ENCODE data around the gene UFSP1.
"Not testable (repeated sequence)": the region's sequence is repeated elsewhere in the genome, so short reads cannot be mapped to it uniquely, and the experiment has no call there.

Gene UFSP1

DNA sequence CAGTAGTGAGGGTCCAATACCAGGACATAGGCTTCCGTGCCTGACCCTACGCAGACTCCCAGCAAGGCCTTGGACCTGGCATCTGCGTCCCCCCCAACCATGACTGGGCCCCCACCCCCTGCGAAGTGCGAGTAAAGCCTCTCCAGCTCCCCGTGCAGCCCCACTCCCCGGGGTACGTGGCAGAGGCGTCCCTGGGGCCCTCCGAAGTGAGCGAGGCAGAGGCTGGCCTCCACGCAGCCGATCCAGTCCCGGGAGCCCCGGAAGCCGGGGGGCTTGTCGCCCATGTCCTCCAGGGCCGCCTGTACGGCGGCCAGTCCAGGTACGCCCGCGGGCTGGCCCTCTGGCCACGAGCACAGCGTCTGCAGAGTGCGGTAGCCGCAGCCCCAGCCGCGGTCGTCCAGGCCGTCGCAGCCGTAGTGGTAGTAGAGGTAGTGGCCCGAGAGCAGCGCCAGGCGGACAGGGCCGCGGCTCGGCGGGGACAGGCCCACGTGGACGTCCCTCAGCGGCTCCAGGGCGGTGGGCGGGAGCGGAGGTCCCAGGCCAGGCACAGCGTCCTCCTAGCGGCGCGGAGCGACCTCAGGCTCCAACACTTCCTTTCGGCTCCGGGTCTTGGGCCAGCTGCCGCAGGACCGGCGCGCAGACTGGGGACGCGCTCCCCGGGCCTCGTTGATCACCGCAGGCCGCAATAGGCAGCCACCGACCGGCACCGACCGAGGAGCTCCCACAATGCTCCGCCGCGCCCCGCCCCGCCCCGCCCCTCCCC, at the start of gene UFSP1:
Gene UFSP1 (minus strand): TSS at position 728 of the 763 bp plus-strand sequence. CDS start 444 bp downstream, at position 284.
- DNase-seq (ENCODE audit: low read depth) = no peak

DNA sequence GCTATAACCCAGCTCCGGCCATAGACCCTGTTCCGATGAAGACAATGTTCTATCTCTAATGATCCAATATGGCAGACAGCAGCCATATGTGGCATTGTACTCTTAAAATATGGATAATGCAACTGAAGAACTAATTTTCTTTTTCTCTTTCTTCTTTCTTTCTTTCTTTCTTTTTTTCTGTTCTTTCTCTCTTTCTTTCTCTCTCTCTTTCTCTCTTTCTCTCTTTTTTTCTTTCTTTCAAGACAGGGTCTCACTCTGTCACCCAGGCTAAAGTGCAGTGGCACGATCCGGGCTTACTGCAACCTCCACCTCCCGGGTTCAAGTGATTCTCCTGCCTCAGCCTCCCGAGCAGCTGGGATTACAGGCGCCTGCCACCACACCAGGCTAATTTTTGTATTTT, 46.7 kb upstream of the UFSP1 start:
- not testable (repeated sequence) for DNase-seq (ENCODE audit: low read depth)

DNA sequence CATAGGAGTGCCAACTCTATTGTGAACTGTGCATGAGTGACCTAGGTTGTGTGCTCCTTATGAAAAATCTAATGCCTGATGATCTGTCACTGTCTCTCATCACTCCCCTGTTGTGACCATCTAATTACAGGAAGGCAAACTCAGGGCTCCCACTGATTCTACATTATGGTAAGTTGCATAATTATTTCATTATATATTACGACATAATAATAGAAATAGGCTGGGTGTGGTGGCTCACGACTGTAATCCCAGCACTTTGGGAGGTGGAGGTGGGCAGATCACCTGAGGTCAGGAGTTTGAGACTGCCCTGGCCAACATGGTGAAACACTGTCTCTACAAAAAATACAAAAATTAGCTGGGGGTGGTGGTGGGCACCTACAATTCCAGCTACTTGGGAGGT, 45.9 kb upstream of the UFSP1 start:
- not testable (repeated sequence) for DNase-seq (ENCODE audit: low read depth)

DNA sequence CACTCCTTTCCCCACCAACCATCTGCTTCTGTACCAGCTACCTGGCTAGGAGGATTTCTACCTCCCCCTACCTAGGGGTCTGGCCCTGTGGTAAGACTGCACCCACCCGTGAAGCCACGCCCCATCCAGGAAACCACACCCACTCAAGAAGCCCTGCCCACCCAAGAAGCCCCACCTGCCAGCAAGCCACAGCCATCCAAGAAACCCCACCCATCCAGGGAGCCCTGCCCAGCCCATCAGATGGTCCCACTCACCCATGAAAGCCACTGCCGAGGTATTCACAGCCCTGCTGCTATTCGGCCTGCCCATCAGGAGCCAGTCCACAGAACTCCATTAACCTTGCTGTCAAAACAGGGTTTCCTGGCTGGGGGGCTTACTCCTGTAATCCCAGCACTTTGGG, 44.2 kb upstream of the UFSP1 start:
- no peak for DNase-seq (ENCODE audit: low read depth)

DNA sequence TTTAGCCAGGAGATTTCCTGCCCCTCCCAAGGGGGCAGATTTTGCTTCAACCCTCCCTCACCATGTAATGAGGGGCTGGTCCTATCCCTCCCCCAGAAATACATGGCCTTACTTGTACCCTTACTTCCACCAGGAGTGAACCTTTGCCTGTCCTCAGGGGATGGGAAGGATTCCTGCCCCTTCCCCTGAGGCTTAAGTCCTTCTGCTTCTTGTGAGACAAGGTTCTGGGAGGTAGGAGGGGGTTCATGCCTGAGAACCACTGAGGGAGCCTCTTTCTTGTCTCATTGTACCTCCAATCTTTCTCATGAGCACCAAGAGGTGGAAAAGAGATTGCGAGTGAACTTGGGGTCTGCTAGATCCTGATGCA, 40.3 kb upstream of the UFSP1 start:
- DNase-seq (ENCODE audit: low read depth) = no peak

DNA sequence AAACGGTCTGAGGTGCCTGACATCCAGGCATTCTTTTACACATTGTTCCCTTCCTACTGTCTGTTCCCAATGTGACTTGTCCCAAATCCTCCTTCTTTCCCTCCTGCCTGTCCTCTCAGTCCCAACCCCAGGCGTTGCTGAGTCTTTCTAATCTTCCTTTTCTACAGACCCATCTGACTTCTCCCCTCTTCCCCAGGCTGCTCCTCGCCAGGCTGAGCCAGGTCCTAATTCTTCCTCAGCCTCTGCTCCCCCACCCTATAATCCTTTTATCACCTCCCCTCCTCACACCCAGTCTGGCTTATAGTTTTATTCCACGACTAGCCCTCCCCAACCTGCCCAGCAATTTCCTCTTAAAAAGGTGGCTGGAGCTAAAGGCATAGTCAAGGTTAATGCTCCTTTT, 34.1 kb upstream of the UFSP1 start:
- not testable (repeated sequence) for DNase-seq (ENCODE audit: low read depth)

DNA sequence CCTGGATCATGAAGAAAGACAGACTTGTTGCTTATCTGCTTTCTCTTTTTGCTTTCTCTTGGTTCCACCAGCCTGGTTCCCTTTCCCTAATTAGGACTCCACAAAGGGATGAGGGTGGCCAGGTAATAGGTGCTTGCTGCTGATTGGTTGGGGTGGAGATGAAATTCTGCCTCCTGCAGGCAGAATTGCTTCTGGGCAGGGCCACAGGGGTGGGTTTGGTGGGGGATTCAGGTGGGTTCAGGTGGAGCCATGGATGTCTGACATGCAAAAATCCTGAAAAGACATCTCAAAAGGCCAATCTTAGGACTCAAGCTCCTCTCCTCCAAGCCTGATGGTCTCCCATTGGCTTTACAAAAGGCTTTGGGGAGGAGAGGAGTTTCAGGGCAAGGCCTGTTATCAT, 31.5 kb upstream of the UFSP1 start:
- no peak for DNase-seq (ENCODE audit: low read depth)

DNA sequence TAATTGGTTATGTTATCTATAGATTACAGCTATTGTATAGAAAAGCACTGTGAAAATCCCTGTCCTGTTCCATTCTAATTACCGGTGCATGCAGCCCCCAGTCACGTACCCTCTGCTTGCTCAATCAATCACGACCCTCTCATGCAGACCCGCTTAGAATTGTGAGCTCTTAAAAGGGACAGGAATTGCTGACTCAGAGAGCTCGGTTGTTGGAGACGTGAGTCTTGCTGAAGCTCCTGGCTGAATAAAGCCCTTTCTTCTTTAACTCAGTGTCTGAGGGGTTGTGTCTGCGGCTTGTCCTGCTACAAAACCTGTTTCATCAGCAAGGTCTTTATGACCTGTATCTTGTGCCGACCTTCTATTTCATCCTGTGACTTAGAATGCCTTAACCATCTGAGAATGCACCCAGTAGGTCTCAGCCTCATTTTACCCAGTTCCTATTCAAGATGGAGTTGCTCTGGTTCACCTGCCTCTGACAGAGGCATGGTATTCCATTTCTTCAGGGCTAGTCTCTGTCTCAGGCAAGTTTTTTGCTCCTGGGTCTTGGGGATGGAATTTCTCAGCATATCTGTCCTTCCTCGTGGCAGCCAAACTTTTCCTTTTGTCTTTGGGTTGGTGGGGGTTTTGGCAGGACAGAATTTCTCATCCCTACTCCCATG, 30.4 kb upstream of the UFSP1 start:
- not testable (repeated sequence) for DNase-seq (ENCODE audit: low read depth)

DNA sequence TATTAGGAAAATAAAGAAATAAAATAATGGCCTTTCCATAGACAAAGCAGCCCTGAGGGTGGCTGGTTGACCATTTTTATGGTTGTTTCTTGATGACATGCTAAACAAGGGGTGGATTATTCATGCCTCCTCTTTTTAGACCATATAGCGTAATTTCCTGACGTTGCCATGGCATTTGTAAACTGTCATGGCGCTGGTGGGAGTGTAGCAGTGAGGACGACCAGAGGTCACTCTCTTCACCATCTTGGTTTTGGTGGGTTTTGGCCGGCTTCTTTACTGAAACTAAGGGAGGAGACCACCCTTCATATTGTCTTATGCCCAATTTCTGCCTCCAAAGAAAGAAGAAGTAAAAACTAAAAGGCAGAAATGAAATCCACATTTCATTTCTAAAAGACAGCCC, 29.8 kb upstream of the UFSP1 start:
- DNase-seq (ENCODE audit: low read depth) = not testable (repeated sequence)

DNA sequence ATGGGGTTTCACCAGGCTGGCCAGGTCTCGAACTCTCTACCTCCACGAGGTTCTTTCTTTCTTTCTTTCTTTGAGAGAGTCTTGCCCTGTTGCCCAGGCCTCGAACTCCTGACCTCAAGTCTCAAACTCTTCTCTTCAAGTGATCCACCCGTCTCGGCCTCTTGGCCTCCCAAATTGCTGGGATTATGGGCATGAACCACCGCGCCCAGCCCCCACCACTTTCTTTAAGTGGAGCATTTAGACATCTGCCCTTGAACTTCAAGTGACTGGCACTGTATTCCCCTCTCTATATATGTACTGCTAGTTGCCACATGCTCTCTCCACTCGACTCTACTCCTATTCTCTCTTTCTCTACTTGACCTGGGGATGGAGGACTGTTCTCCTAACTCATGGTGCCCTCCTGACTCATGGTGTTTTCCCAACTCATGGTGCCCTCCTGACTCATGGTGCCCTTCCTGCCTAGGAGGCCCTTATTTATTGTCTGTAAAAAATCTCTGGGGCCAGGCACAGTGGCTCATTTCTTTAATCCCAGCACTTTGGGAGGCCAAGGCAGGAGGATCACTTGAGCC, 25.4 kb upstream of the UFSP1 start:
- DNase-seq (ENCODE audit: low read depth) = no peak

DNA sequence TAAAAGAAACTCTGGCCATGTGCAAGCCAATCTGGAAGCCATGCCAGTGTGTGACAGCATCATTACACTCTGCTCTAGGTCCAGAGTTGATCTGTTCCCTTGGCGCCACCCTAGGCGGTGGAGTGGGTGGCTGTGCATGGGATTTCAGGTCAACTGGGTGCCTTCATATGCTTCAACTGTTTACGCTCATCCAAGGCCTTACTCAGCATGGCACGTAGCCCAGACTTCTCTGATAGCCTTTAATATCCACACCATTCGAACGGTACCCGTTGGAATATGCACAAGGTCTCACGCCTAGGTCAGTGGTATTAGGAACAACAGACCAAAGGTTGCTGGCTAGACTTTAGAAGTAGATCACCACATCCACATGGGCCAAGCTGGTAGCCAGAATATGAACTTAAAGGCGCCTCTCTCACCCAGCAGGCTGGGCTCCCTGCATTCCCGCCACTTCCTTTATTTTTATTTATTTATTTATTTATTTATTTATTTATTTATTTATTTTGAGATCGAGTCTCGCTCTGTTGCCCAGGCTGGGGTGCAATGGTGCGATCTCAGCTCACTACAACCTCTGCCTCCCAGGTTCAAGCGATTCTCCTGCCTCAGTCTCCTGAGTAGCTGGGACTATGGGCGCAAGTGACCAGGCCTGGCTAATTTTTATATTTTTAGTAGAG, 24.8 kb upstream of the UFSP1 start:
- DNase-seq (ENCODE audit: low read depth) = no peak

DNA sequence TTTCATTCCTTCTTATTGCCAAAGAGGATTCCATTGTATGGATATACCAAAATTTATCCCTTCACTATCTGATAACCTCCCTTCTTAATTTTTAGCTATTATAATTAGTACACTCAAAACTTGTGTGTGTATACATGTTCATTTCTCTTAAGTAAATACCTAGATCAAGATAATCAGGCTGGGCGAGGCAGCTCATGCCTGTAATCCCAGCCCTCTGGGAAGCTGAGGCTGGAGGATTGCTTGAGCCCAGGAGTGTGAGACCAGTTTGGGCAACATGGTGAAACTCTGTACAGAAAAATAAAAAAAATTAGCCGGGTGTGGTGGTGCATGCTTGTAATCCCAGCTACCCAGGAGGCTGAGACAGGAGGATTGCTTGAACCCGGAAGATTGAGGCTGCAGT, 22.0 kb upstream of the UFSP1 start:
- DNase-seq (ENCODE audit: low read depth) = no peak

DNA sequence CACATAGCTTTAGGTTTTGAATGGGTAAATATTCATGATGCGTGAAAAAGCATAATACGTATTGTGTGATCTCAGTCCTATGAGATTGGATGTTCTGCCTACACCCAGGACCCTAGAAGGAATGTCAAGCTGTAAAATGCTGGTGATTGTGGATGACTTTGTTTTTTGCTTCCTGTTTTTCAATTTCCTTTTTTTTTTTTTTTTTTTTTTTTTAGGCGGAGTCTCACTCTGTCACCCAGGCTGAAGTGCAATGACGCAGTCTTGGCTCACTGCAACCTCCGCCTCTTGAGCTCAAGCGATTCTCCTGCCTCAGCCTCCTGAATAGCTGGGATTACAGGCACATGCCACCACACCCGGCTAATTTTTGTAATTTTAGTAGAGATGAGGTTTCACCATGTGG, 20.9 kb upstream of the UFSP1 start:
- DNase-seq (ENCODE audit: low read depth) = not testable (repeated sequence)

DNA sequence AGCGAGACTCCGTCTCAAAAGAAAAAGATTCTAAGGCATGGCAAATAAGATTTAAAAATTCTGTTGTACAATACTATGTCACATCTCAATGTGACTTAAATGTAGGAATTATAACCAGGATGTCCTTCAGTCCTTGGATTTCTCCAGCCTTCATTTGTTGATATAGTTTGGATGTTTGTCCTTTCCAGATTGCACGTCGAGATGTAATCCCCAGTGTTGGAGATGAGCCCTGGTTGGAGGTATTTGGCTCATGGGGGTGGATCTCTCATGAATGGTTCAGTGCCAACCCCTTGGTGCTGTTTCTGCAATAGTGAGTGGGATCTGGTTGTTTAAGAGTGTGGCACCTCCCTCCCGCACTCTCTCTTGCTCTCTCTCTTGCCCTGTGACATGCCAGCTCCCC, 19.0 kb upstream of the UFSP1 start:
- no peak for DNase-seq (ENCODE audit: low read depth)

DNA sequence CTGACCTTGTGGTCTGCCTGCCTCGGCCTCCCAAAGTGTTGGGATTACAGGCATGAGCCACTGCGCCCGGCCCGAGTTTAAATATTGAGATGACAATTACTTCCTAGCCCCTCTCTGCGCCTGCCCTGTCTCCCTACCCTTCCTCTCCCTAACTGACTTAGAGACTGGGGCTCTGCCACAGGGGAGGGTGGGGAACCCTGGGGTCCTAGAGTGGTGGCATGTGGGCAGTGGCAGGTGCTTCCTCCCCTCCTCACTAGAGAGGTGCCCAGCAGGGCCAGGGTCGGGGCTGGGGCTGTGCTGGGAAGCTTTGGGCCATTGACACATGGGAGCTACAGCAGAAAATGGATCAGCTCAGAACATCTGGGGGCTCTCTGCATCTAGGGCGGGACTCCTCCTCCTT, 13.1 kb upstream of the UFSP1 start:
- DNase-seq (ENCODE audit: low read depth) = no peak

DNA sequence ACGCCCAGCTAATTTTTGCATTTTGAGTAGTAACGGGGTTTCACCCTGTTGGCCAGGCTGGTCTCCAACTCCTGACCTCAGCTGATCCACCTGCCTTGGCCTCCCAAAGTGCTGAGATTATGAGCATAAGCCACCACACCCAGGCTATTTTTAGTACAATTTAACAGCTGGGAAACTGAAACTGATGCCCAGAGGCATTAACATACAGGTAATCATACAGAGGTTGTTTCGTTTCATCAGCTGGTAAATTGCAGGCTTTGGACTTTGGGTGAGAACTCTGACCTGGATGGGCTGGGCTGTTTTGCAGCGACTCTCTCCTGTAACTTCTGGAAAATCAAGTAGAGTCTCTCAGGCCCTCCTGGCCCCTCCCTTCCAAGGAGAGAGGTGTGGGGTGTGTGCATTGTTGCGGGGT, 12.4 kb upstream of the UFSP1 start:
- no peak for DNase-seq (ENCODE audit: low read depth)

DNA sequence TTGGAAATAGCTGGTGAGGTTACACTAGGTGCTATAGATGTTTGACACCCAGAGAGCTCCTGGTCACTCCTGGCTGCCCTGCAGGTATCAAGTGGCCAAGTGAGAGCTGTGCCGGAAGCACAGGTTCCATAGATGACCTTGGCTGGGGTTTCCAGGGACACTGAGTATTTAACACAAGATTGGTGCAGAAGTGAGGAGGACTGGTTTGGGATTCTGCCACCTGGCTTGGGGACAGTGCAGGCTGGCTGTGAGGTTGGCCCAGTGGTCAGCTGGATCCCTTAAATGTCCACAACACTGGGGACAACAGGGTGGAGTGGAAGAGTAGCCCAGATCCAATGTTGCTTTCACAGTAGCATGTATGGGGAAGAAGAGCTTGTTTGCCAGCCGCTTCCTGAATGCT, 11.5 kb upstream of the UFSP1 start:
- DNase-seq (ENCODE audit: low read depth) = no peak

DNA sequence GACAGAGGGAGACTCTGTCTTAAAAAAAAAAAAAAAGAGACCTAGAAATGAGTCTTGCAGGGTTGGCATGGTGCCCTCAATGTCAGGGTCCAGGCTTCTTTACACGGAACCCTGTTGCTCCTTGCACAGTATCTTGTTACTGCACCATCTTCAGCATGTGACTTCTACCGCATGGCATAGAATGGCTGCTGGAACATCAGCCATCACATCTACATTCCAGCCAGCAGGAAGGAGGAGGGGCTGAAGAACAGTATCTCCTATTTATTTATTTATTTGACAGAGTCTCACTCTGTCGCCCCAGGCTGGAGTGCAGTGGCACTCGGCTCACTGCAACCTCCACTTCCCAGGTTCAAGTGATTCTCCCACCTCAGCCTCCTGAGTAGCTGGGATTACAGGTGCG, 9.9 kb upstream of the UFSP1 start:
- DNase-seq (ENCODE audit: low read depth) = no peak

DNA sequence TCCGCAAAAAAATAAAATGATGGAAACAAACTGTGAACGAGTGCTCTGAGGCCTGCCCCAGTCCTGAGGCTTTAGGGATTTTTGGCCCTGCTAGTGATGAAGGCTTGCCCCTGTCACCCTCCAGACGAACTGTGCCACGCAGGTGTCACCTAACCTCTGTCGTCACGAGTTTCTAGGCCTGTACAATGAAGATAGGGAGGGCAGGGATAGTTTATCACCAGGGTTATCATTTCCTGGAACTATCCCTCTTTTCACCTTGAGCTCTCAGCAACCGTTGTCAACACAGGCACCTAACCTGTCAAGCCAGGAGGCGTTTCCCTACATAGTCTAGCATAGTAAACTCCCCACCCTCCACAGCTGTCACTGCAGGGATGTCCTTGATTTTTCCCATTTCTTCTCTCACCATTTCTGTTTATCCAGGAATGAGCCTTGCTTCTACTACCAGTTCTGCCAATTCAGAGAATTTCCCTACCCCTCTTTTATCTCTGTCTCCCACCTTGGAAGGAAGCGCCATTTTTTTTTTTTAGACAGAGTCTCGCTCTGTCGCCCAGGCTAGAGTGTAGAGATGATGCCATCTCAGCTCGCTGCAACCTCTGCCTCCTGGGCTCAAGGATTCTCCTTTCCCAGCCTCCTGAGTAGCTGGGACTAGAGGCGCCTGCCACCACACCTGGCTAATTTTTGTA, 8.4 kb upstream of the UFSP1 start:
- no peak for DNase-seq (ENCODE audit: low read depth)

DNA sequence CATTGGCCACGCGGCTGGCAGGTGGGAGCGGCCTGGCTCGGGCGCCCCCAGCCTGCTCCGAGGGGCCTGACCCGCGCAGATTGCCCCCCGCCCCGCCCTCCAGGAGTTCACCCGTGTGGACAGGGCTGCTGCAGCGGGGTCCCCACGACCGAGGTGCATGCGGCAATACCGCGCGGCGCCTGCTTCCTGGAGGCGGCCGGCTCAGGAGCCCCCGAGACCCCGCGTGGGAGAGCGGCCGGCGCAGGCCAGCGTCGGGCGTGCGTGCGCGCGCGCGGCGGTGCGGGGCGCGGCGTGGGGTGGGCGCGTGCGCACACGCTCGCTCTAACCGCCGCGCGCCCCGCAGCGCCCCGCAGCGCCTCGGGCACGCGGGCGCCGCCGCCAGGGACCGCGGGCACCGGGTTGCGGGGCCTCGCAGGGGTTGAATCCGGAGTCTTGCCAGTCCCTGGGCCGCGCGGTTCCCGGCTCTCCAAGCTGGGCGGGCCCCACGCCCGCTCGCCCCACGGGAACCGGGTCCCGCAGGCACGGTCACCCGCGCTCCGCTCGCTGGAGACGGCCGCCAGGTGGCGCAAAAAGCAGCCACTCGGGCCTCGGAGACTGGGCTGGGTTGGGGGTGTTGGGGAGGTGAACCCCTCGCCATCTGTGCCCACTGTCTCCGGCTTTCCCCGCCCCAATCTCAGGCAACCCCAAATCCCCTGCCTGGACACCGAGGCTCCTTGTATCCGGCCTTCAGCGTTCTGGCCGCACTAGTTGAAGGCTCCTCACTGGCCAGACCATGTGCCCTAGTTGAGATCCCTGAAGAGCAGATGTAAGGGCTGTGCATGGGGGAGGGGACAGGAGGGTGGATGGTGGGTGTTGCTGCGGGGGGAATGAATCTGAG, 7.5 kb upstream of the UFSP1 start:
- no peak for DNase-seq (ENCODE audit: low read depth)

DNA sequence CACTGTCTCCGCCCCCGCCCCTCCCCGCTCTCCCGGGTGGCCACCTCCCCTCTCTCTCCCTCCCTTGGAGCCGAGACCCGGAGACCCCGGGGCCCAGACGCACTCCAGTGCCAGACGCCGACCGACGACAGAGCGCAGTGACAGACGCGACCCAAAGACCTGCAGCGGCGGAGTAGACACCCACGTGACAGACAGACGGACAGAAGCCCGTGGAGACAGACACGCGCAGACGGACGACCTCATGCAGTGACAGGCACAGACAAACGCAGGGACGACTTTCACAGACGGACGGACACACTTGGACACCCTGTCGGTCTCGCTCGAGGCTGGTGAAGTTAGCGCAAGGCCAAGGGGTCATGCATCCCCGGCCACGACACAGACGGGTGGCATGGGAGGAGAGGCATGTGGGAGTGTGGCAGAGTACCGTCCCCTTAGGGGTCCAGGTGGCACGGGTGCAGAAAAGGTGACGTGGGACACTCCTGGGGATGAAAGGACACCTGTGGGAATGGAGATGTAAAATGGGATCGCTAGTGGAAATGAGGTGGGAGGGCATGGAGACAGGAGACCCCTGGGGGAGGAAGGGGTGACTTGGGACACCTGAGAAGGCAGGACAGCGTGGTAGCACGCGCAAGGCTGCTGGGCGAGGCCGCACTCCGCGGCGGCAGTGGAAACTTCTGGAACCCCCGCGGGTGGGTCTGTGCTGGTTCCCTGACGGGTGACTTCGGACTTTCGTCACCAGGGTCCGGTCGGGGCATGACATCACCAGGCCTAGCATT, 6.6 kb upstream of the UFSP1 start:
- no peak for DNase-seq (ENCODE audit: low read depth)

Measured in stimulated activated CD8-positive, alpha-beta memory T cell treated with anti-CD3 and anti-CD28 coated beads, Interleukin-7, amount 100 ng/mL, for 24 hours (primary cell).